Hepatocyte (in vitro differentiated cells): ENCODE results near the gene TBC1D24. TPM values are rescaled to one million over a fixed set of nuclear protein-coding genes. Genes with fewer than 3 reads are reported as not detected.

Source experiments
- DNase-seq: peaks from one replicate; pipeline ENCODE4 v3.0.0-alpha.2; 2016; ENCODE audit warnings: low spot score
- H2AFZ ChIP-seq: fragments of 200-600 bp; sonication (generic); 2 replicates; pipeline ENCODE4 v1.6.0; 2016; ENCODE audit warnings: antibody characterized with exemption, mild to moderate bottlenecking
- H3K27ac ChIP-seq: fragments of 200-600 bp; sonication (generic); 2 replicates; pipeline ENCODE4 v1.5.1; 2016; ENCODE audit warnings: mild to moderate bottlenecking
- H3K27me3 ChIP-seq: fragments of 200-600 bp; sonication (generic); 2 replicates; pipeline ENCODE4 v1.6.1; 2016
- H3K36me3 ChIP-seq: fragments of 200-600 bp; sonication (generic); replicated peaks from 2 replicates; pipeline ENCODE4 v1.5.1; 2016; ENCODE audit warnings: low read depth; ENCODE audit not compliant: insufficient read depth
- H3K4me1 ChIP-seq: fragments of 200-600 bp; sonication (generic); 2 replicates; pipeline ENCODE4 v1.5.1; 2016; ENCODE audit warnings: mild to moderate bottlenecking, moderate library complexity; ENCODE audit not compliant: insufficient read depth
- H3K4me2 ChIP-seq: fragments of 200-600 bp; sonication (generic); 2 replicates; pipeline ENCODE4 v1.6.0; 2016
- H3K4me3 ChIP-seq: fragments of 200-600 bp; sonication (generic); 2 replicates; pipeline ENCODE4 v1.5.1; 2016; ENCODE audit warnings: mild to moderate bottlenecking
- H3K79me2 ChIP-seq: fragments of 200-600 bp; sonication (generic); 2 replicates; pipeline ENCODE4 v1.6.0; 2017; ENCODE audit warnings: mild to moderate bottlenecking
- H3K9me2 ChIP-seq: fragments of 200-600 bp; sonication (generic); replicated peaks from 2 replicates; pipeline ENCODE4 v1.6.0; 2017; ENCODE audit warnings: mild to moderate bottlenecking; ENCODE audit not compliant: insufficient read depth
- H3K9me3 ChIP-seq: fragments of 200-600 bp; sonication (generic); 2 replicates; pipeline ENCODE4 v1.5.1; 2016; ENCODE audit warnings: low read depth, mild to moderate bottlenecking
- H4K20me1 ChIP-seq: fragments of 200-600 bp; sonication (generic); 2 replicates; pipeline ENCODE4 v1.6.0; 2016; ENCODE audit warnings: mild to moderate bottlenecking; ENCODE audit not compliant: insufficient read depth, poor library complexity, severe bottlenecking
- CTCF ChIP-seq: fragments of 200-600 bp; sonication (generic); IDR thresholded peaks from 2 replicates; pipeline ENCODE4 v1.5.1; 2016; ENCODE audit warnings: antibody characterized with exemption, mild to moderate bottlenecking; ENCODE audit not compliant: poor library complexity
- EZH2 ChIP-seq: fragments of 200-600 bp; sonication (generic); IDR thresholded peaks from 2 replicates; pipeline ENCODE4 v1.6.1; 2016; ENCODE audit warnings: antibody characterized with exemption, mild to moderate bottlenecking, borderline replicate concordance
- EZH2phosphoT487 ChIP-seq: fragments of 200-600 bp; sonication (generic); IDR thresholded peaks from one replicate; pipeline ENCODE4 v1.6.1; 2018; ENCODE audit warnings: antibody characterized with exemption, mild to moderate bottlenecking, low read depth, moderate library complexity; ENCODE audit not compliant: unreplicated experiment, severe bottlenecking
- WGBS: methylation state at CpG from one replicate; pipeline ENCODE4 v1.1.6; 2016; ENCODE audit warnings: low lambda C conversion rate; ENCODE audit errors: missing lambda C conversion rate; 5-methylcytosine and 5-hydroxymethylcytosine counted together
- polyA plus RNA-seq: library from polyadenylated mRNA; unstranded; fragments of >200 nt; fragmentation: Nextera tagmentation; extraction: Ambion mirVana; gene quantifications from 2 replicates; pipeline ENCODE4 v1.2.1, GENCODE V29; 2016
- total RNA-seq: library from RNA; depleted of rRNA; stranded (reverse); fragments of >200 nt; gene quantifications from 2 replicates; pipeline ENCODE4 v1.2.3, GENCODE V29; 2014

TBC1D24 gene
- total and polyA plus RNA-seq, 2 experiments from 2014 or later: 8.3 to 13.6 TPM

DNA sequence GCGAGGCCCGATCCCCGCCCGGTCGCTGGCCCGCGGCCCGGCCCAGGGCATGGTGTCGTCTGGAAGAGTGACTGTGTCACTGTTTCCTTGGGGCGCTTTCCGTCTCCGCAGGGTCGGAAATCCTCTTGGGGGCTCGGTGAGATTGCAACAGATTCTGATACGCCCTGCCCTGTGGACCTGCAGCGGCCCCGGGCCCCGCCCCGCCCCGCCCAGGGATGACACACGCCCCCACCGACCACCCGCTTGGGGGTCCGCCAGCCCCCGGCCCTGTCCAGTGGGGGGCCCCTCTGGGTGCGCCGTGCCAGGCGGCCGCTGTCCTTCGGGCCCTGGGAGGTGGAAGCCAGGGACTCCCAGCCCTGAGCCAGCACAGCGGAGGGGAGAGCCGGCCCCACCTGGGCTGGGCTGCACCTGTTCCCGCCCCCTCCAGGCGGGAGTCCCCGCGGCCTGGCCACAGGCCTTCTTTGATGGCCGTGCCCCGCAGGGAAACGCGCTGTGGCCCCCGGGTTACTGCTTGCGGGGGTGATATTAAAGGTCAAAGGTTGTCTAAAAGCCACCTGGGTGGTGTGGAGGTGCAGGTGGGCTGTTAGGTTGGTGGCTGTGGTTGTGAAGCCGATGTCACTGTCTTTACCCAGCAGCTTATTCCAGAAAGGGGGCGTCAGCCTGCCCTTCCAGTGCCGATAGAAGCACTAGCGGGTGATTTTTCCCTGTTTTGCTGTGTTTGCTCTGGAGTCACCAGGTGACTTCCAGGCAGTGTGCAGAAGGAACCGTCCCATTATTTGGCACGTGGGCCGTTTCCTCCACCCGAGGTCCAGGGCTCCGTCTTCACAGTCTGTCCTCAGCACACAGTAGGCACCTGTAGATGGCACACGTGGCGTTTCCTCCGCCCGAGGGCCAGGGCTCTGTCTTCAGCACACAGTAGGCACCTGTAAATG, 752 bp downstream of the TBC1D24 start:
- Histone ChIP-seq H3K4me2 (peak overlapping the region; percentile 99), H3K4me1 (peaks cover 50% of the 10 kb centered on the region), H3K27me3 (no peaks in the 10 kb centered on the region), H2AFZ (peak overlapping the region; percentile 4), H3K9me3 (no peaks in the 10 kb centered on the region), H3K27ac (peak overlapping the region; percentile 72), H3K79me2 (peaks cover 58% of the 10 kb centered on the region), H3K4me3 (peak overlapping the region; percentile 83), H3K36me3 (no peaks in the 10 kb centered on the region), H3K9me2 (no peaks in the 10 kb centered on the region), H4K20me1 (peaks cover 30% of the 10 kb centered on the region)
- DNase-seq: peak; percentile 64
- TF ChIP-seq CTCF: no peak
- TF ChIP-seq EZH2: no peak
- no peak for TF ChIP-seq EZH2phosphoT487
- 13% methylated on average over 34 of the region's 55 CpGs for WGBS

- H3K9me2 ChIP-seq: no peaks in the 10 kb centered on the region
- peaks cover 30% of the 10 kb centered on the region for H4K20me1 ChIP-seq
- no peak overlapping the region for H3K4me3 ChIP-seq
- DNase-seq: no peak
- peaks cover 64% of the 10 kb centered on the region for H3K79me2 ChIP-seq
- peak overlapping the region; percentile 72 for H3K27ac ChIP-seq
- H3K4me1 ChIP-seq: peaks cover 44% of the 10 kb centered on the region
- H3K36me3 ChIP-seq: no peaks in the 10 kb centered on the region
- peak overlapping the region; percentile 99 for H3K4me2 ChIP-seq
- H2AFZ ChIP-seq: no peak overlapping the region
- no peaks in the 10 kb centered on the region for H3K9me3 ChIP-seq
- TF ChIP-seq CTCF (no peak), EZH2phosphoT487 (no peak), EZH2 (no peak)
- H3K27me3 ChIP-seq: no peaks in the 10 kb centered on the region
- WGBS: 81% methylated on average over 9 of the region's 9 CpGs
Observed at GRCh38 chr16:2476345-2476720, 1.4 kb downstream of the TBC1D24 start.

DNA sequence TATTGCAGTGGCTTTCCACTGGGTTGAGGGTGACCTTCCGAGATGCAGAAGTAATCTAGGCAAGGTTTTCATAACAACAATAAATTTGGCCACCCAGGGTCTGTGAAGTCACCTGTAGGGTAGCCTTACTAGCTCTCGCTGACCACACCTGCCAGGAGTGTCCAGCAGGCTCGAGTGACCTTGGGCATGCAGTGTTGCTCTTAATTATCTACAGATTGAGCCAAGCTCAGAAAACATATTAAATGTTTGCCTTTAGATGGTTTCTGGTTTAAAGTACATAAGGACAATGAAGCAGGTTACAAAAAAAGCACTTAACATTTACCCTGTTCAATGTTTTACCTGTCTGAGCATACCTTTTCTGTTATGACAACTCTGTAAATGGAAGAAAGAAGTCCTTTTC, 1.8 kb downstream of the TBC1D24 start:
- Histone ChIP-seq H3K4me1 (peaks cover 40% of the 10 kb centered on the region), H3K4me2 (peak overlapping the region; percentile 99), H3K27ac (peak overlapping the region; percentile 72), H3K9me2 (no peaks in the 10 kb centered on the region), H3K79me2 (peaks cover 68% of the 10 kb centered on the region), H3K4me3 (no peak overlapping the region), H3K36me3 (no peaks in the 10 kb centered on the region), H3K27me3 (no peaks in the 10 kb centered on the region), H3K9me3 (no peaks in the 10 kb centered on the region), H2AFZ (no peak overlapping the region), H4K20me1 (peaks cover 30% of the 10 kb centered on the region)
- no peak for DNase-seq
- 73% methylated on average over 3 of the region's 3 CpGs for WGBS
- TF ChIP-seq CTCF (no peak), EZH2 (no peak), EZH2phosphoT487 (no peak)
